ENCODE measurements around the gene CCDC187. TPM values are rescaled to one million over a fixed set of nuclear protein-coding genes. Genes with fewer than 3 reads are reported as not detected.

Gene CCDC187
- total RNA-seq, 1 donor from 2014 or later = 1.4 TPM

GRCh38 chr9:136258786-136259516, 44.9 kb downstream of the CCDC187 start:
- no peaks in the 10 kb centered on the region for H3K4me1 Mint-ChIP-seq (ENCODE audit: low read depth)
- H3K27me3 Mint-ChIP-seq = peaks cover 4% of the 10 kb centered on the region
- H3K9me3 Mint-ChIP-seq (ENCODE audit: low read depth) = no peaks in the 10 kb centered on the region
- H3K27ac Mint-ChIP-seq = no peak overlapping the region
- no peaks in the 10 kb centered on the region for H3K36me3 Mint-ChIP-seq (ENCODE audit: insufficient read depth)
- TF ChIP-seq CTCF (IDR thresholded peaks at IDR 0.05; ENCODE audit: unreplicated experiment) = no peak
- no peak overlapping the region for H3K4me3 Mint-ChIP-seq (ENCODE audit: low read depth)
- DNase-seq (ENCODE audit: low spot score, unreplicated experiment) = no peak

GRCh38 chr9:136258299-136258625, 45.6 kb downstream of the CCDC187 start:
- Mint-ChIP-seq H3K36me3 (ENCODE audit: insufficient read depth) (no peaks in the 10 kb centered on the region), H3K27me3 (peaks cover 4% of the 10 kb centered on the region), H3K27ac (no peak overlapping the region), H3K9me3 (ENCODE audit: low read depth) (no peaks in the 10 kb centered on the region), H3K4me3 (ENCODE audit: low read depth) (no peak overlapping the region), H3K4me1 (ENCODE audit: low read depth) (no peaks in the 10 kb centered on the region)
- no peak for DNase-seq (ENCODE audit: low spot score, unreplicated experiment)
- TF ChIP-seq CTCF (IDR thresholded peaks at IDR 0.05; ENCODE audit: unreplicated experiment) = no peak

GRCh38 chr9:136257381-136258298, 46.3 kb downstream of the CCDC187 start:
- Mint-ChIP-seq H3K36me3 (ENCODE audit: insufficient read depth) (no peaks in the 10 kb centered on the region), H3K4me3 (ENCODE audit: low read depth) (no peak overlapping the region), H3K27me3 (peaks cover 4% of the 10 kb centered on the region), H3K4me1 (ENCODE audit: low read depth) (no peaks in the 10 kb centered on the region), H3K9me3 (ENCODE audit: low read depth) (no peaks in the 10 kb centered on the region), H3K27ac (no peak overlapping the region)
- no peak for TF ChIP-seq CTCF (IDR thresholded peaks at IDR 0.05; ENCODE audit: unreplicated experiment)
- DNase-seq (ENCODE audit: low spot score, unreplicated experiment) = no peak

GRCh38 chr9:136255896-136256890, 47.7 kb downstream of the CCDC187 start:
- Mint-ChIP-seq H3K4me1 (ENCODE audit: low read depth) (no peaks in the 10 kb centered on the region), H3K9me3 (ENCODE audit: low read depth) (no peaks in the 10 kb centered on the region), H3K4me3 (ENCODE audit: low read depth) (no peak overlapping the region), H3K27ac (no peak overlapping the region), H3K27me3 (peaks cover 3% of the 10 kb centered on the region), H3K36me3 (ENCODE audit: insufficient read depth) (no peaks in the 10 kb centered on the region)
- peak; percentile 26 for TF ChIP-seq CTCF (IDR thresholded peaks at IDR 0.05; ENCODE audit: unreplicated experiment)
- DNase-seq (ENCODE audit: low spot score, unreplicated experiment) = no peak

GRCh38 chr9:136255166-136255538, 48.7 kb downstream of the CCDC187 start:
- H3K27ac Mint-ChIP-seq = no peak overlapping the region
- TF ChIP-seq CTCF (IDR thresholded peaks at IDR 0.05; ENCODE audit: unreplicated experiment) = no peak
- H3K4me3 Mint-ChIP-seq (ENCODE audit: low read depth) = no peak overlapping the region
- no peak for DNase-seq (ENCODE audit: low spot score, unreplicated experiment)
- H3K36me3 Mint-ChIP-seq (ENCODE audit: insufficient read depth) = no peaks in the 10 kb centered on the region
- no peaks in the 10 kb centered on the region for H3K9me3 Mint-ChIP-seq (ENCODE audit: low read depth)
- no peaks in the 10 kb centered on the region for H3K4me1 Mint-ChIP-seq (ENCODE audit: low read depth)
- H3K27me3 Mint-ChIP-seq = peaks cover 5% of the 10 kb centered on the region
